ENCODE results near the gene GPC3. TPM values are rescaled to one million over a fixed set of nuclear protein-coding genes. Genes with fewer than 3 reads are reported as not detected.

GPC3 gene
- total and polyA plus RNA-seq, 8 donors = 0.46 to 137 (median 4.4) TPM

DNA sequence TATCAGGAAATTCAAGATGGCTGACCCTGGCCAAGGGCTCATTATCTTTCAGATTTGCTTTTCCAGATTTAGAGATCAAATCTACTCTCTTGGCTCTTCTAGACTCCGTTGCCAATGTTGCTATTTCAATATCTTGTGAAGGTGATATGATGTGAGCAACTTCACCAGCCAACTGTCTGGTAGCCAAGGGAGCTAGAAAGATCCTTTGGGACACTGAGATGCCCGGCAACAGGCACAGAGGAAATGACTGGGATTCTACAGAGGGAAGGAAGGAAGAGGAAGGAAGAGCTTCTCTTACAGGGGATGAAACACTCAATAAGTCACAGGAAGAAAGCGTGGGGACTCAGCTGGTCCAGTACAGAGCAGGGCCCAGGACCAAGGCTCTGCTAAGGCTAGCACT lies 448.3 kb downstream of the GPC3 start:
- Histone ChIP-seq H3K4me3 (no peak overlapping the region), H3K36me3 (no peaks in the 10 kb centered on the region), H3K4me1 (no peaks in the 10 kb centered on the region), H3K9me3 (no peaks in the 10 kb centered on the region), H3K27ac (no peak overlapping the region), H3K27me3 (no peaks in the 10 kb centered on the region)
- WGBS, 5 donors = 64 to 92% (median 81%) methylated on average over 3 of the region's 3 CpGs
- intact Hi-C loops (cut with DNase I; ENCODE audit: low total_unique reads) = no loop called here
- no peak for DNase-seq
- TF ChIP-seq EP300 (IDR thresholded peaks at IDR 0.05) = no peak
- no peak for TF ChIP-seq POLR2A (IDR thresholded peaks at IDR 0.05)
- TF ChIP-seq, protein P1, sequence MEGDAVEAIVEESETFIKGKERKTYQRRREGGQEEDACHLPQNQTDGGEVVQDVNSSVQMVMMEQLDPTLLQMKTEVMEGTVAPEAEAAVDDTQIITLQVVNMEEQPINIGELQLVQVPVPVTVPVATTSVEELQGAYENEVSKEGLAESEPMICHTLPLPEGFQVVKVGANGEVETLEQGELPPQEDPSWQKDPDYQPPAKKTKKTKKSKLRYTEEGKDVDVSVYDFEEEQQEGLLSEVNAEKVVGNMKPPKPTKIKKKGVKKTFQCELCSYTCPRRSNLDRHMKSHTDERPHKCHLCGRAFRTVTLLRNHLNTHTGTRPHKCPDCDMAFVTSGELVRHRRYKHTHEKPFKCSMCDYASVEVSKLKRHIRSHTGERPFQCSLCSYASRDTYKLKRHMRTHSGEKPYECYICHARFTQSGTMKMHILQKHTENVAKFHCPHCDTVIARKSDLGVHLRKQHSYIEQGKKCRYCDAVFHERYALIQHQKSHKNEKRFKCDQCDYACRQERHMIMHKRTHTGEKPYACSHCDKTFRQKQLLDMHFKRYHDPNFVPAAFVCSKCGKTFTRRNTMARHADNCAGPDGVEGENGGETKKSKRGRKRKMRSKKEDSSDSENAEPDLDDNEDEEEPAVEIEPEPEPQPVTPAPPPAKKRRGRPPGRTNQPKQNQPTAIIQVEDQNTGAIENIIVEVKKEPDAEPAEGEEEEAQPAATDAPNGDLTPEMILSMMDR (IDR thresholded peaks at IDR 0.05) = no peak
- no peak for TF ChIP-seq POLR2AphosphoS5 (IDR thresholded peaks at IDR 0.05)

DNA sequence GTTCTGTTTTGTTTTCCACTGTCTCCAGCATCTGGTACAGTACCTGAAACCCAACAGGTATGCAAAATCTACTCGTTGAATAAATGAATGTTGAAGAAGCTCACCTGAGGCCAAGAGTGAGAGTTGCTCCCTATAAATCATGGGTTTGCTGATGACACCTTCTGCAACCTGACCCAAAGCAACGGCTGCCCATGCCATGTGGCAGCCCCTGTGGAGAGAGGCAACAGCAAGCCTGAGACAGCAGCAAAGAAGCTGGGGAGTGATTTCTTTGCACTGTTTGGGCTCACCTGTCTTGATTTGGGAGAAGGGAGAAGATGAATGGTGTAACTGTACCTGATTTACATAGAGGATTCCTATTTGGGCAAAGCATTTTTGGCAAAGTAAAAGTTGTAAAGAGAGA lies 450.3 kb downstream of the GPC3 start:
- H3K4me1 ChIP-seq = no peaks in the 10 kb centered on the region
- intact Hi-C loops (cut with DNase I; ENCODE audit: low total_unique reads) = no loop called here
- DNase-seq = no peak
- no peaks in the 10 kb centered on the region for H3K36me3 ChIP-seq
- no peaks in the 10 kb centered on the region for H3K27me3 ChIP-seq
- WGBS, 5 donors = 69 to 93% (median 76%) methylated on average over 2 of the region's 2 CpGs
- TF ChIP-seq, protein P1 (IDR thresholded peaks at IDR 0.05) = no peak
- H3K4me3 ChIP-seq = no peak overlapping the region
- H3K27ac ChIP-seq = no peak overlapping the region
- H3K9me3 ChIP-seq = no peaks in the 10 kb centered on the region

DNA sequence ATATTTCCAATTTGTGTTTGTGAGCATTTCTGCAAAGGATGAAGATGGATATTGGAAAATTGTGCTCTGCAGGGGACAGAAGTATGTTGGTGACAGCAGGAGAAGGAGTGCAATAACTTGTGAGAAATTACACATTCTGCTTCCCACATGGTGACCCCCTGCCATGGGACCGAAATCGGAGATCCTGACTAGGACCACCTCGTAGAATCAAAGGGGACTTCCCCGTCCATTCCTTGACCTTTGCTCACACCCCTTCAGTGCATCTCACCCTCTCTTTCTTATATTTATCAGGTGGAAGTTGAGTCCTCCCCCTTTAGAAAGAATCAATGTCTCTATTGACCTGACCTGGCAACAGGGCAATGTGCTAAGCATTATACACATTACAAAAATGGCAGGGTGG lies 451.2 kb downstream of the GPC3 start:
- intact Hi-C loops (cut with DNase I; ENCODE audit: low total_unique reads) = no loop called here
- Histone ChIP-seq H3K4me1 (no peaks in the 10 kb centered on the region), H3K27ac (no peak overlapping the region), H3K36me3 (no peaks in the 10 kb centered on the region), H3K9me3 (no peaks in the 10 kb centered on the region), H3K4me3 (no peak overlapping the region), H3K27me3 (no peaks in the 10 kb centered on the region)
- no peak for DNase-seq
- 67 to 82% (median 71%) methylated on average over 4 of the region's 4 CpGs for WGBS, 5 donors
- TF ChIP-seq POLR2AphosphoS5 (IDR thresholded peaks at IDR 0.05) (no peak), EP300 (IDR thresholded peaks at IDR 0.05) (no peak), POLR2A (IDR thresholded peaks at IDR 0.05) (no peak)
- TF ChIP-seq, protein P1 (IDR thresholded peaks at IDR 0.05) = no peak

DNA sequence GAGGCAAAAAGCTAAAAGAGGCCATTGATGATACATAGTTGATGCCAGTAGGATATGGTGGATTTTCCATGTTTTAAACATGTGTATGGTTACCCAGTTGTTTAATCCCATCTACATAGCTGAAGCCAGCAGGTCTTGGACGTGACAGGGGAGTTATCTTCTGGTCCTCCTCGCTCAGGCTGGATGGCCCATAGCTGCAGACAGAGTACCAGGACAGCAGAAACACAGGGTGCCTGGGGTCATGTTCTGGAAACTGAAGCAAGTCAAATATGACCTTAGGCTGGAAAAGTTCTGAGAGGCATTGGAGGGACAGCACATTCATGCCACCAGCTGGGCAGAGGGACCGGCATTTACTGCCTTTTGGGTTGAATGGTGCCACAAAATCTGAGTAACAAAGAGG lies 452.1 kb downstream of the GPC3 start:
- H3K4me3 ChIP-seq = no peak overlapping the region
- no peaks in the 10 kb centered on the region for H3K9me3 ChIP-seq
- WGBS, 5 donors = 62 to 97% (median 83%) methylated on average over 3 of the region's 3 CpGs
- intact Hi-C loops (cut with DNase I; ENCODE audit: low total_unique reads) = no loop called here
- DNase-seq = no peak
- H3K36me3 ChIP-seq = no peaks in the 10 kb centered on the region
- no peak for TF ChIP-seq POLR2AphosphoS5 (IDR thresholded peaks at IDR 0.05)
- no peak for TF ChIP-seq EP300 (IDR thresholded peaks at IDR 0.05)
- TF ChIP-seq, protein P1 (IDR thresholded peaks at IDR 0.05) = no peak
- TF ChIP-seq POLR2A (IDR thresholded peaks at IDR 0.05) = no peak
- no peak overlapping the region for H3K27ac ChIP-seq
- no peaks in the 10 kb centered on the region for H3K27me3 ChIP-seq
- no peaks in the 10 kb centered on the region for H3K4me1 ChIP-seq

Data from stomach (tissue), 9 donors.